ENCODE measurements around the gene PAX7.

DNA sequence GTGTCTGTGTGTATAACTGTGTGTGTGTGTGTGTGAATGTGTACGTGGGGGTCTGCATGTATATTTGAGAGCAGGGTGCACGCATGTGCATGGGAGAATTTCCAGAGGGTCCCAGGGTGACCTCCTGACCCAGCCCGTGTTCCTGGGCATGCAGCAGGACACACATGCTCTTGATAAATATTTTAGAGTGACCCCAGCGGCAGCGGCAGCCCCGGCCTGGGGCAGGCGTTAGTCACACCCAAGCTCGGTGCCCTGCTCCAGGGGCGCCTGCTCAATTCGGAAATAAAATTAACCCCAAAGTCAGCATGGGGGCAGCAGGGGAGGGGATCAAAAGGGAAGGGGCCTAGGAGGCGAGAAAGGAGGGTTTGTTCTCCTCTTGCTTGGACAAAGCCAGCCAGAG, 107.5 kb downstream of the PAX7 start:
- TF ChIP-seq, protein P1, sequence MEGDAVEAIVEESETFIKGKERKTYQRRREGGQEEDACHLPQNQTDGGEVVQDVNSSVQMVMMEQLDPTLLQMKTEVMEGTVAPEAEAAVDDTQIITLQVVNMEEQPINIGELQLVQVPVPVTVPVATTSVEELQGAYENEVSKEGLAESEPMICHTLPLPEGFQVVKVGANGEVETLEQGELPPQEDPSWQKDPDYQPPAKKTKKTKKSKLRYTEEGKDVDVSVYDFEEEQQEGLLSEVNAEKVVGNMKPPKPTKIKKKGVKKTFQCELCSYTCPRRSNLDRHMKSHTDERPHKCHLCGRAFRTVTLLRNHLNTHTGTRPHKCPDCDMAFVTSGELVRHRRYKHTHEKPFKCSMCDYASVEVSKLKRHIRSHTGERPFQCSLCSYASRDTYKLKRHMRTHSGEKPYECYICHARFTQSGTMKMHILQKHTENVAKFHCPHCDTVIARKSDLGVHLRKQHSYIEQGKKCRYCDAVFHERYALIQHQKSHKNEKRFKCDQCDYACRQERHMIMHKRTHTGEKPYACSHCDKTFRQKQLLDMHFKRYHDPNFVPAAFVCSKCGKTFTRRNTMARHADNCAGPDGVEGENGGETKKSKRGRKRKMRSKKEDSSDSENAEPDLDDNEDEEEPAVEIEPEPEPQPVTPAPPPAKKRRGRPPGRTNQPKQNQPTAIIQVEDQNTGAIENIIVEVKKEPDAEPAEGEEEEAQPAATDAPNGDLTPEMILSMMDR (conservative IDR thresholded peaks at IDR 0.05 in 1 of 2, IDR thresholded peaks at IDR 0.05 in 1 of 2; ENCODE audit: extremely low read depth in 1 of 2, insufficient read depth in 1 of 2, low read depth in 1 of 2, low read length in 2 of 2): no peak
- no peak for TF ChIP-seq EZH2 (IDR thresholded peaks at IDR 0.05; ENCODE audit: borderline replicate concordance, low read length)

Data from mammary epithelial cell (primary cell).